H54 (cell line): ENCODE measurements around the gene SCYL2.
"Not testable (repeated sequence)": the region's sequence is repeated elsewhere in the genome, so short reads cannot be mapped to it uniquely, and the experiment has no call there.

Experiments
- DNase-seq: peaks from one replicate; pipeline ENCODE4 v3.0.0; 2011; ENCODE audit warnings: low spot score, mixed read lengths; ENCODE audit not compliant: insufficient read length
- FAIRE-seq: peaks from 3 replicates; lab custom pipeline; 2011; peaks lifted over from hg19 to GRCh38; lab: Jason Lieb, UNC
- POLR2A ChIP-seq: IDR thresholded peaks from 2 replicates; pipeline ENCODE4 v1.6.1; 2011; ENCODE audit warnings: low read depth, mild to moderate bottlenecking, low read length

The SCYL2 gene

GRCh38 chr12:100273782-100274181 lies 6.8 kb downstream of the SCYL2 start:
- FAIRE-seq (no peak), DNase-seq (no peak)
- no peak for TF ChIP-seq POLR2A

GRCh38 chr12:100274291-100274690 lies 7.3 kb downstream of the SCYL2 start:
- FAIRE-seq (no peak), DNase-seq (no peak)
- no peak for TF ChIP-seq POLR2A

- DNase-seq: no peak
- FAIRE-seq: no peak
- TF ChIP-seq POLR2A: no peak
Measured at GRCh38 chr12:100279159-100279558, 12.2 kb downstream of the SCYL2 start.

- DNase-seq (no peak), FAIRE-seq (peak; percentile 36)
- TF ChIP-seq POLR2A: no peak
Measured at GRCh38 chr12:100279607-100280244, 12.7 kb downstream of the SCYL2 start.

GRCh38 chr12:100284556-100284955 lies 17.6 kb downstream of the SCYL2 start:
- DNase-seq, FAIRE-seq: not testable (repeated sequence)

- no peak for FAIRE-seq
- TF ChIP-seq POLR2A: no peak
- no peak for DNase-seq
Measured at GRCh38 chr12:100289038-100289437, 22.1 kb downstream of the SCYL2 start.

GRCh38 chr12:100290016-100290415 lies 23.0 kb downstream of the SCYL2 start:
- TF ChIP-seq POLR2A: no peak
- DNase-seq (no peak), FAIRE-seq (no peak)

- FAIRE-seq: no peak
- no peak for TF ChIP-seq POLR2A
- no peak for DNase-seq
Measured at GRCh38 chr12:100293017-100293416, 26.0 kb downstream of the SCYL2 start.

GRCh38 chr12:100294366-100294765 lies 27.4 kb downstream of the SCYL2 start:
- FAIRE-seq, DNase-seq: not testable (repeated sequence)

GRCh38 chr12:100295764-100296555 lies 29.0 kb downstream of the SCYL2 start:
- peak; percentile 38 for FAIRE-seq

GRCh38 chr12:100302081-100302480 lies 35.1 kb downstream of the SCYL2 start:
- no peak for FAIRE-seq

More at GRCh38 chr12:100295764-100296555, 29.0 kb downstream of the SCYL2 start:
- DNase-seq: no peak
- TF ChIP-seq POLR2A: no peak

GRCh38 chr12:100303831-100304230 lies 36.9 kb downstream of the SCYL2 start:
- no peak for DNase-seq
- TF ChIP-seq POLR2A: no peak
- FAIRE-seq: no peak

More at GRCh38 chr12:100302081-100302480, 35.1 kb downstream of the SCYL2 start:
- DNase-seq: no peak
- no peak for TF ChIP-seq POLR2A

GRCh38 chr12:100304334-100304733 lies 37.4 kb downstream of the SCYL2 start:
- not testable (repeated sequence) for DNase-seq, FAIRE-seq

- not testable (repeated sequence) for DNase-seq, FAIRE-seq
Measured at GRCh38 chr12:100308138-100308537, 41.2 kb downstream of the SCYL2 start.

- no peak for FAIRE-seq
- no peak for TF ChIP-seq POLR2A
- no peak for DNase-seq
Measured at GRCh38 chr12:100311317-100311716, 44.3 kb downstream of the SCYL2 start.
